Esophagus (tissue), 2 donors: Measurements from ENCODE around the gene SH3PXD2A. TPM values are rescaled to one million over a fixed set of nuclear protein-coding genes. Genes with fewer than 3 reads are reported as not detected.

Source experiments
- H3K27ac ChIP-seq, 2 donors: one replicate each; pipeline ENCODE4 v1.5.1; 2013; ENCODE audit warnings: low read depth in 2 of 2, mild to moderate bottlenecking in 2 of 2, inconsistent platforms in 1 of 2, low read length in 1 of 2, moderate library complexity in 1 of 2
- H3K27me3 ChIP-seq, 2 donors: one replicate each; pipeline ENCODE4 v1.6.1; 2013; ENCODE audit warnings: low read length in 2 of 2, control low read depth in 1 of 2, mild to moderate bottlenecking in 1 of 2; ENCODE audit not compliant: insufficient read depth in 2 of 2, control insufficient read depth in 1 of 2
- H3K36me3 ChIP-seq, 2 donors: one replicate each; pipeline ENCODE4 v1.6.1; 2013; ENCODE audit warnings: low read length in 1 of 2; ENCODE audit not compliant: control insufficient read depth in 2 of 2, insufficient read depth in 2 of 2
- H3K4me1 ChIP-seq, 2 donors: one replicate each; pipeline ENCODE4 v1.6.1; 2013; ENCODE audit warnings: low read length in 1 of 2; ENCODE audit not compliant: control insufficient read depth in 2 of 2, insufficient read depth in 2 of 2
- H3K4me3 ChIP-seq, 2 donors: one replicate each; pipeline ENCODE4 v1.5.1; 2013; ENCODE audit warnings: low read length in 2 of 2, mild to moderate bottlenecking in 2 of 2, low read depth in 1 of 2, moderate library complexity in 1 of 2
- H3K9me3 ChIP-seq, 2 donors: one replicate each; pipeline ENCODE4 v1.6.1; 2013; ENCODE audit warnings: mild to moderate bottlenecking in 2 of 2, low read depth in 1 of 2, low read length in 1 of 2, moderate library complexity in 1 of 2; ENCODE audit not compliant: control insufficient read depth in 2 of 2, insufficient read depth in 1 of 2
- WGBS, 2 donors: extraction: QIAGEN DNeasy Blood & Tissue Kit; methylation state at CpG; one replicate each; pipeline ENCODE4 v1.1.7; 2013; 5-methylcytosine and 5-hydroxymethylcytosine counted together
- polyA plus RNA-seq, 2 donors: library from polyadenylated mRNA; stranded (reverse); fragments of 200-250 nt; gene quantifications; one replicate each; pipeline ENCODE4 v1.2.3, GENCODE V29; 2013
- donor health status: healthy with polysubstance abuse.
- donor health status: Bipolar disorder and iron deficiency.

The SH3PXD2A gene
- polyA plus RNA-seq, 2 donors, result 14.9 to 34.2 TPM

DNA sequence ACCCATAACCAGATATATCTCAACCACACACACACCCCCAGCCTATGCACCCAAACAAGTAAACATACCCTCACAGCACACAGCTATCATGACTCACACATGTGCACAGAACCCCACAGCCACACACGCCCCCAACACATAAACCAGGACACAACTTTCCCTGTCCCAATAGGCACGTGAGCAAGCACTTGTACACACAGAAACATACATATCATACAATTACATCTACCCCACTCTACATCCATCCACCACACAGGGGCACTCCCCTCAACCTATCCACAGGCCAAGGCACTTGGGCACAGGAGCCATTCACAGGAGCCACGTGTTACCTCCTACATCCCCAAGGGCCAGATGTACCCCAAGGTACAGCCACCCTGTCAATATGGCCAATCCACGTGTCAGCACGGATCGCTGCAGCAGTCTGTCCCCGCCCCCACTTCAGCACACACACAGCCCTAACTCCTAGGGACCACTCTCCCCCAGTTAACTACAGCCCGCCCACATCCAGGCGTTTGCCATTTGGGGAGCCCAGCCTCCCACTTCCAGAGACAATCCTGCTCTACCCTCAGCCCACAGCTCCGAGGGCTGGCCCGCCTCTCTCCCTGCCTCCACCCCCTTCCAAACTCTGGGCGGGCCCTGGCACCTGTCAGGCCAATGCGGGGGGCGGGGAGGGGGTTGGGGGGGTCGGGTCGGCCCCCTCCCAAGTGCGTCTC is 163.5 kb downstream of the SH3PXD2A start:
- no peaks in the 10 kb centered on the region for H3K9me3 ChIP-seq
- H3K4me3 ChIP-seq, result no peak overlapping the region
- no peaks in the 10 kb centered on the region for H3K27me3 ChIP-seq
- no peak overlapping the region for H3K27ac ChIP-seq
- H3K4me1 ChIP-seq, result peaks cover 2 to 18% of the 10 kb centered on the region in 2 donors
- WGBS, 2 donors, result 38 to 41% methylated on average over 17 of the region's 17 CpGs
- H3K36me3 ChIP-seq, result no peaks in the 10 kb centered on the region

GRCh38 chr10:103691267-103691666 is 164.1 kb downstream of the SH3PXD2A start:
- Histone ChIP-seq H3K36me3 (no peaks in the 10 kb centered on the region), H3K27ac (no peak overlapping the region), H3K9me3 (no peaks in the 10 kb centered on the region), H3K4me1 (peaks cover 2 to 13% of the 10 kb centered on the region in 2 donors), H3K4me3 (no peak overlapping the region), H3K27me3 (no peaks in the 10 kb centered on the region)
- WGBS, 2 donors, result 72% methylated on average over 4 of the region's 4 CpGs

DNA sequence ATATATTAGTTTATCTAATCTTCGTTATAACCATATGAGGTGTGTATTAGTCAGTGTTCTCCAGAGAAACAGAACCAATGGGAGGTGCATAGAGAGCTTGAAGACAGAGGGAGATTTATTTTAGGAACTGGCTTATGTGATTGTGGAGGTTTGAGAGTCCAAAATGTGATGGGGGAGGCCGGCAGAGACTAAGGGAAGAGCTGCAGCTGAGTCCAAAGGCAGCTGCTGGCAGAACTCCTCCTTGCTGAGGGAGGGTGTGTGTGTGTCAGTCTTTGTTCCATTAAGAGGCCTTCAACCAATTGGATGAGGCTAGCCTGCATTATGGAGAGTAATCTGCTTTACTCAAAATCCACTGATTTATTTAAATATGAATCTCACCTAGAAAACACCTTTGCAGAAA is 165.1 kb downstream of the SH3PXD2A start:
- Histone ChIP-seq H3K36me3 (no peaks in the 10 kb centered on the region), H3K9me3 (no peaks in the 10 kb centered on the region), H3K4me1 (peaks cover 2 to 11% of the 10 kb centered on the region in 2 donors), H3K27me3 (no peaks in the 10 kb centered on the region), H3K27ac (no peak overlapping the region), H3K4me3 (no peak overlapping the region)
- 43 to 67% methylated on average over 2 of the region's 2 CpGs for WGBS, 2 donors

- WGBS, 2 donors, result 54 to 62% methylated on average over 4 of the region's 4 CpGs
- Histone ChIP-seq H3K36me3 (no peaks in the 10 kb centered on the region), H3K9me3 (no peaks in the 10 kb centered on the region), H3K4me1 (peaks cover 2 to 6% of the 10 kb centered on the region in 2 donors), H3K27ac (no peak overlapping the region), H3K4me3 (no peak overlapping the region), H3K27me3 (no peaks in the 10 kb centered on the region)
Observed at GRCh38 chr10:103688491-103688890, 166.9 kb downstream of the SH3PXD2A start.

DNA sequence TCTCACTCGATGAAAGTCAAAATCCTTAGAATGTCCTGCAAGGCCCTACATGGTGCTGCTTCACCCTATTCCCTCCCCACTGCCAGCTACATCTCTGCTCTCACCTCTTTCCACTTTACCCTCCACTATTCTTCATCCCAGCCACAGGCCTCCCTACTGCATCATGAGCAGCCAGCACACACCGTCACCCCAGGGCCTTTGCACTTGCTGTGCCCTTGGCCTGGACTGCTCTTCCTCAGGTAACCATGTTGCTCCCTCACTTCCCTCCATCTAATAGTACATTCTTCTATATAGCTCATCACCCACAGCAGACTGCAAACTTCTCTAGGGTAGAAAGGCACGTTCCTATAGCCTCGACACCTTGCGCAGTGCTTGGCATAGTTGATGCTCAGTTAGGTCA is 167.7 kb downstream of the SH3PXD2A start:
- WGBS, 2 donors, result 88 to 94% methylated on average over 5 of the region's 5 CpGs
- no peaks in the 10 kb centered on the region for H3K27me3 ChIP-seq
- peaks cover 0 to 5% of the 10 kb centered on the region in 2 donors for H3K4me1 ChIP-seq
- no peak overlapping the region for H3K4me3 ChIP-seq
- H3K36me3 ChIP-seq, result no peaks in the 10 kb centered on the region
- no peaks in the 10 kb centered on the region for H3K9me3 ChIP-seq
- no peak overlapping the region for H3K27ac ChIP-seq

- H3K9me3 ChIP-seq, result no peaks in the 10 kb centered on the region
- no peaks in the 10 kb centered on the region for H3K27me3 ChIP-seq
- no peak overlapping the region for H3K27ac ChIP-seq
- H3K4me1 ChIP-seq, result peaks cover 0 to 3% of the 10 kb centered on the region in 2 donors
- 83 to 86% methylated on average over 6 of the region's 6 CpGs for WGBS, 2 donors
- H3K4me3 ChIP-seq, result no peak overlapping the region
- H3K36me3 ChIP-seq, result peaks cover 0 to under 1% of the 10 kb centered on the region in 2 donors
Observed at GRCh38 chr10:103687172-103687571, 168.2 kb downstream of the SH3PXD2A start.

DNA sequence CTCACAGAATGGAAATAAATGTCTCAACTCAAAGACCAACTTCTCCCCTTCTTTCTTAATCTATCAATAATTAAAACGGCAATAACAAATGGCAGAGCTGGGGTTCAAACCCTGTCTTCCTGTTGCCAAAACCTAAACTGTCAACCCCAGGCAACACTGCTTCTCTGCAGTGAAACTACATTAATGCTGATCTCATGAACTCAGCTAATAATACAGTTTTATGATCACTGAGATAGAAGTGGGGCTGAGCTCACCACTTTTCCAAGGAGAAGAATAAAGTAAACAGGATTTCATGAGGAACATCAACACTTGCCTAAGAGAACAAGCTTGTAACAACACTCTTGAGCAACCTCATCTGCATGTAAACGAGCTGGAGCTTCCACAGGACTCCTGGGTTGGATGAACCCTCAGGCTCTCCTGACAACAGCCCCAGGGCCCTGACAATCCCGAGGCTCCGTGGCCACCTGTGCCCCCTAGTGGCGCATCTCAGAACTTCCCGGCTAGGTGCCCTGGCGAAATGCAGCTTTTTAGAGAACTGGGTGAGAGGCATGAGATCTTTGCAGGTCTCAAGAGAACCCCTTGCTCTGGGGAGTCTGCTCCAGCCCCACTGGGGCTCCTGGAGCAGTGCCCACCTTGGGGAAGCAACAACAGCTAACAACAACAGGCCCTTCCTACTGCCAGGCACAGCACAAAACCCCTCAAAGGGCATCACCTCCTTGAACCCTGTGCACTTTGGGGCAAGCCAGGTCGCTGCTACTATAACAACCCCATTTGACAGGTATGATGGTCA is 169.3 kb downstream of the SH3PXD2A start:
- H3K4me1 ChIP-seq, result no peaks in the 10 kb centered on the region
- H3K27me3 ChIP-seq, result no peaks in the 10 kb centered on the region
- H3K36me3 ChIP-seq, result peaks cover 0 to 3% of the 10 kb centered on the region in 2 donors
- WGBS, 2 donors, result 17 to 22% methylated on average over 8 of the region's 8 CpGs
- H3K9me3 ChIP-seq, result no peaks in the 10 kb centered on the region
- H3K27ac ChIP-seq, result peak overlapping the region in 1 of 2 donors; percentile 59
- H3K4me3 ChIP-seq, result no peak overlapping the region

DNA sequence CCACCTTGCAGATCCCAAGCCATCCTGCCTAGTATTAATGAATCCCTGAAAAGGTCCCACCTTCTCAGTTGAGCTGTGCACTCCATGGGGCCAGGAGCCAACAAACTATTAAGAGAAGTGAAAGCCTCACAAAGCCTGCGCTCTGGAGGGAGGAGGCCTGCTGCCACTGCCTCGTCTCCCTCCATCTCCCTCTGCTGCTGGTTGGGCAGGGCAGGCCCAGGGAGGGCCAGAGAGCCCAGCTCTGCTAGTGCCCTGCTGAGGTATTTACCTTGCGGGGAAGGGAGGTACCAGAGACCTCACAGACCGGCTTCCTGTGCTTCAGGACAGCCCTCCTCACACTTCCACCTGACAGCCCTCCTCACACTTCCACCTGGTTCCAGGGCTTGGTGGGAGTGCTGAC is 171.5 kb downstream of the SH3PXD2A start:
- Histone ChIP-seq H3K4me1 (peaks cover 1 to 2% of the 10 kb centered on the region in 2 donors), H3K36me3 (peaks cover 0 to 3% of the 10 kb centered on the region in 2 donors), H3K4me3 (no peak overlapping the region), H3K9me3 (no peaks in the 10 kb centered on the region), H3K27me3 (no peaks in the 10 kb centered on the region), H3K27ac (peak overlapping the region in 1 of 2 donors; percentile 48)
- WGBS, 2 donors, result 75 to 80% methylated on average over 4 of the region's 4 CpGs

GRCh38 chr10:103682631-103683030 is 172.7 kb downstream of the SH3PXD2A start:
- H3K27me3 ChIP-seq, result no peaks in the 10 kb centered on the region
- H3K4me3 ChIP-seq, result no peak overlapping the region
- WGBS, 2 donors, result 81 to 85% methylated on average over 11 to 12 of the region's 12 CpGs
- no peak overlapping the region for H3K27ac ChIP-seq
- H3K9me3 ChIP-seq, result no peaks in the 10 kb centered on the region
- peaks cover 2 to 12% of the 10 kb centered on the region in 2 donors for H3K4me1 ChIP-seq
- peaks cover 0 to 3% of the 10 kb centered on the region in 2 donors for H3K36me3 ChIP-seq
